ENCODE data around the gene EML4. TPM values are rescaled to one million over a fixed set of nuclear protein-coding genes. Genes with fewer than 3 reads are reported as not detected.
"Not testable (repeated sequence)": the region's sequence is repeated elsewhere in the genome, so short reads cannot be mapped to it uniquely, and the experiment has no call there.

The EML4 gene
- total RNA-seq, 4 donors from 2014 or later = 20.8 to 29.8 (median 25.3) TPM

- H3K27me3 ChIP-seq = no peaks in the 10 kb centered on the region
- H3K4me3 ChIP-seq = peak overlapping the region in 3 of 4 donors; percentile 87 to 95 (median 90)
- no peak for DNase-seq (ENCODE audit: low spot score in 2 of 2)
- H3K27ac ChIP-seq = peak overlapping the region in 3 of 4 donors; percentile 92 to 95 (median 92)
- TF ChIP-seq POLR2A (IDR thresholded peaks at IDR 0.05) = no peak
- no peak for TF ChIP-seq CTCF (IDR thresholded peaks at IDR 0.05)
- TF ChIP-seq EP300 (IDR thresholded peaks at IDR 0.05) = no peak
- H3K4me1 ChIP-seq = peaks cover 0 to 40% (median 23%) of the 10 kb centered on the region in 4 donors
- H3K9me3 ChIP-seq = no peaks in the 10 kb centered on the region
- H3K36me3 ChIP-seq = no peaks in the 10 kb centered on the region
- WGBS, 2 donors = 70% methylated on average over 9 of the region's 9 CpGs
Measured at GRCh38 chr2:42170619-42171395, 1.7 kb downstream of the EML4 start.

GRCh38 chr2:42171396-42171980 is 2.3 kb downstream of the EML4 start:
- Histone ChIP-seq H3K9me3 (no peaks in the 10 kb centered on the region), H3K27ac (peak overlapping the region in 3 of 4 donors; percentile 6 to 95 (median 41)), H3K4me1 (peaks cover 0 to 40% (median 23%) of the 10 kb centered on the region in 4 donors), H3K27me3 (no peaks in the 10 kb centered on the region), H3K36me3 (no peaks in the 10 kb centered on the region), H3K4me3 (peak overlapping the region in 2 of 4 donors; percentile 87 to 90)
- 55 to 68% methylated on average over 3 of the region's 3 CpGs for WGBS, 2 donors
- TF ChIP-seq CTCF (IDR thresholded peaks at IDR 0.05) (no peak), EP300 (IDR thresholded peaks at IDR 0.05) (no peak), POLR2A (IDR thresholded peaks at IDR 0.05) (no peak)
- DNase-seq (ENCODE audit: low spot score in 2 of 2) = no peak

GRCh38 chr2:42172020-42172419 is 2.9 kb downstream of the EML4 start:
- DNase-seq (ENCODE audit: low spot score in 2 of 2) = no peak
- Histone ChIP-seq H3K36me3 (no peaks in the 10 kb centered on the region), H3K27me3 (no peaks in the 10 kb centered on the region), H3K4me1 (peaks cover 0 to 40% (median 23%) of the 10 kb centered on the region in 4 donors), H3K9me3 (no peaks in the 10 kb centered on the region), H3K4me3 (no peak overlapping the region), H3K27ac (peak overlapping the region in 2 of 4 donors; percentile 41 to 95)
- 13 to 18% methylated on average over 1 of the region's 1 CpG for WGBS, 2 donors
- TF ChIP-seq EP300 (IDR thresholded peaks at IDR 0.05) = no peak
- TF ChIP-seq CTCF (IDR thresholded peaks at IDR 0.05) = no peak
- no peak for TF ChIP-seq POLR2A (IDR thresholded peaks at IDR 0.05)

GRCh38 chr2:42172566-42172965 is 3.4 kb downstream of the EML4 start:
- peak overlapping the region in 1 of 4 donors; percentile 95 for H3K27ac ChIP-seq
- H3K4me3 ChIP-seq = no peak overlapping the region
- 53 to 65% methylated on average over 1 of the region's 1 CpG for WGBS, 2 donors
- H3K4me1 ChIP-seq = peaks cover 0 to 40% (median 23%) of the 10 kb centered on the region in 4 donors
- H3K27me3 ChIP-seq = no peaks in the 10 kb centered on the region
- H3K36me3 ChIP-seq = no peaks in the 10 kb centered on the region
- H3K9me3 ChIP-seq = no peaks in the 10 kb centered on the region
- TF ChIP-seq EP300 (IDR thresholded peaks at IDR 0.05) = no peak
- TF ChIP-seq CTCF (IDR thresholded peaks at IDR 0.05) = no peak
- no peak for TF ChIP-seq POLR2A (IDR thresholded peaks at IDR 0.05)
- DNase-seq (ENCODE audit: low spot score in 2 of 2) = no peak

- not testable (repeated sequence) for H3K9me3 ChIP-seq; H3K27ac ChIP-seq; DNase-seq (ENCODE audit: low spot score in 2 of 2); H3K27me3 ChIP-seq; H3K36me3 ChIP-seq; H3K4me3 ChIP-seq
- H3K4me1 ChIP-seq = peaks cover 0 to 40% (median 23%) of the 10 kb centered on the region in 4 donors
- WGBS, 2 donors = 97 to 98% methylated on average over 2 of the region's 2 CpGs
Measured at GRCh38 chr2:42173467-42173866, 4.3 kb downstream of the EML4 start.

Data from tibial nerve (tissue), 4 donors.